ENCODE results near the gene TALDO1.

Gene TALDO1

GRCh38 chr11:777288-778255 is 30.3 kb downstream of the TALDO1 start, which contains the start of gene GATD1:
GATD1 (minus strand) TSS chr11:777487; CDS start chr11:777462, 25 bp downstream.
- peak within 1 kb of the TSS; percentile 58 for H3K4me3 ChIP-seq (ENCODE audit: low read depth, low read length)
- H3K4me2 ChIP-seq (ENCODE audit: low read length) = peak within 1 kb of the TSS; percentile 87
- H3K79me2 ChIP-seq = peaks cover 4% of the 10 kb centered on the region
- peak within 1 kb of the TSS; percentile 93 for H2AFZ ChIP-seq
- H3K4me1 ChIP-seq = no peaks in the 10 kb centered on the region
- TF ChIP-seq CTCF (IDR thresholded peaks at IDR 0.05) = no peak
- H3K27me3 ChIP-seq (ENCODE audit: control insufficient read depth, insufficient read depth, low read length) = no peaks in the 10 kb centered on the region
- no peak within 1 kb of the TSS for H3K27ac ChIP-seq
- no peaks in the 10 kb centered on the region for H3K36me3 ChIP-seq (ENCODE audit: control insufficient read depth, insufficient read depth, low read length)
- H3K9ac ChIP-seq = peak within 1 kb of the TSS; percentile 28
- H3K9me3 ChIP-seq (ENCODE audit: control insufficient read depth, low read length) = no peaks in the 10 kb centered on the region

GRCh38 chr11:778976-779954 is 32.0 kb downstream of the TALDO1 start:
- Histone ChIP-seq H3K4me1 (no peaks in the 10 kb centered on the region), H3K27ac (no peak overlapping the region), H3K79me2 (peaks cover 4% of the 10 kb centered on the region), H3K9me3 (ENCODE audit: control insufficient read depth, low read length) (no peaks in the 10 kb centered on the region), H3K4me3 (ENCODE audit: low read depth, low read length) (no peak overlapping the region), H3K27me3 (ENCODE audit: control insufficient read depth, insufficient read depth, low read length) (no peaks in the 10 kb centered on the region), H3K36me3 (ENCODE audit: control insufficient read depth, insufficient read depth, low read length) (no peaks in the 10 kb centered on the region), H2AFZ (no peak overlapping the region), H3K4me2 (ENCODE audit: low read length) (no peak overlapping the region), H3K9ac (no peak overlapping the region)
- no peak for TF ChIP-seq CTCF (IDR thresholded peaks at IDR 0.05)

- no peaks in the 10 kb centered on the region for H3K4me1 ChIP-seq
Measured at GRCh38 chr11:779955-780532, 32.8 kb downstream of the TALDO1 start.

More at GRCh38 chr11:779955-780532, 32.8 kb downstream of the TALDO1 start:
- Histone ChIP-seq H3K27ac (no peak overlapping the region), H3K36me3 (ENCODE audit: control insufficient read depth, insufficient read depth, low read length) (no peaks in the 10 kb centered on the region), H2AFZ (no peak overlapping the region), H3K4me2 (ENCODE audit: low read length) (no peak overlapping the region), H3K27me3 (ENCODE audit: control insufficient read depth, insufficient read depth, low read length) (no peaks in the 10 kb centered on the region), H3K79me2 (peaks cover 4% of the 10 kb centered on the region), H3K9ac (no peak overlapping the region), H3K4me3 (ENCODE audit: low read depth, low read length) (no peak overlapping the region), H3K9me3 (ENCODE audit: control insufficient read depth, low read length) (no peaks in the 10 kb centered on the region)
- no peak for TF ChIP-seq CTCF (IDR thresholded peaks at IDR 0.05)
